Urinary bladder (tissue), 4 donors: ENCODE measurements around the gene RNASE1. TPM values are rescaled to one million over a fixed set of nuclear protein-coding genes. Genes with fewer than 3 reads are reported as not detected.
"Not testable (repeated sequence)": the region's sequence is repeated elsewhere in the genome, so short reads cannot be mapped to it uniquely, and the experiment has no call there.

Experiments used
- DNase-seq: peaks from one replicate; pipeline ENCODE4 v3.0.0-alpha.2; 2015; ENCODE audit errors: extremely low spot score
- H3K27ac ChIP-seq: one replicate; pipeline ENCODE4 v1.5.1; 2013; ENCODE audit warnings: low read depth, mild to moderate bottlenecking, moderate library complexity
- H3K36me3 ChIP-seq: one replicate; pipeline ENCODE4 v1.6.1; 2013; ENCODE audit warnings: mild to moderate bottlenecking, moderate library complexity; ENCODE audit not compliant: insufficient read depth
- H3K4me1 ChIP-seq: one replicate; pipeline ENCODE4 v1.6.1; 2013; ENCODE audit warnings: mild to moderate bottlenecking, moderate library complexity; ENCODE audit not compliant: insufficient read depth
- H3K4me3 ChIP-seq: one replicate; pipeline ENCODE4 v1.5.1; 2013; ENCODE audit warnings: low read depth, low read length
- WGBS: extraction: QIAGEN DNeasy Blood & Tissue Kit; methylation state at CpG from one replicate; pipeline ENCODE4 v1.1.7; 2013; 5-methylcytosine and 5-hydroxymethylcytosine counted together
- polyA plus RNA-seq: library from polyadenylated mRNA; stranded (reverse); fragments of 200-250 nt; gene quantifications from one replicate; pipeline ENCODE4 v1.2.3, GENCODE V29; 2013
- total RNA-seq: library from RNA; depleted of rRNA; stranded (reverse); fragments of >200 nt; gene quantifications from one replicate; pipeline ENCODE4 v1.2.3, GENCODE V29; 2014
- donor health status: healthy with polysubstance abuse.
- donor health status: healthy.

The RNASE1 gene
- total and polyA plus RNA-seq, 2 donors, result 139 to 323 TPM

DNA sequence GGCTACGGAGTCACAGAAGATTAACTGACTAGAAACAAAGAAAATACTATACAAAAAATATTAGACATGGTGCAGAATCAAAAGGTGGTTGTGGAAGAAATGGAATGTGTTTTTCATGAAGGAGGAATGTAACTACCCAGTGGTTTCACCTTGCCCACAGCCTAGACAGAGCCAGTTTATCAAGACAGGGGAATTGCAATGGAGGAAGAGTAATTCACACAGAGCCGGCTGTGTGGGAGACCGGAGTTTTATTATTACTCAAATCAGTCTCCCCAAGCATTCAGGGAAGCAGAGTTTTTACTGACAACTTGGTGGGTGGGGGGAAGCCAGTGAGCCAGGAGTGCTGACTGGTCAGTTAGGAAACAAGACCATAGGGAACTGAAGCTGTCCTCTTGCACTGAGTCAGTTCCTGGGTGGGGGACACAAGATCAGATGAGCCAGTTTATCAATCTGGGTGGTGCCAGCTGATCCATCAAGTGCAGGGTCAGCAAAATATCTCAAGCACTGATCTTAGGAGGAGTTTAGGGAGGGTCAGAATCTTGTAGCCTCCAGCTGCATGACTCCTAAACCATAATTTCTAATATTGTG lies 19.0 kb upstream of the RNASE1 start:
- H3K4me1 ChIP-seq, DNase-seq, H3K4me3 ChIP-seq, H3K36me3 ChIP-seq, H3K27ac ChIP-seq: not testable (repeated sequence)
- WGBS, result 49% methylated on average over 3 of the region's 3 CpGs

DNA sequence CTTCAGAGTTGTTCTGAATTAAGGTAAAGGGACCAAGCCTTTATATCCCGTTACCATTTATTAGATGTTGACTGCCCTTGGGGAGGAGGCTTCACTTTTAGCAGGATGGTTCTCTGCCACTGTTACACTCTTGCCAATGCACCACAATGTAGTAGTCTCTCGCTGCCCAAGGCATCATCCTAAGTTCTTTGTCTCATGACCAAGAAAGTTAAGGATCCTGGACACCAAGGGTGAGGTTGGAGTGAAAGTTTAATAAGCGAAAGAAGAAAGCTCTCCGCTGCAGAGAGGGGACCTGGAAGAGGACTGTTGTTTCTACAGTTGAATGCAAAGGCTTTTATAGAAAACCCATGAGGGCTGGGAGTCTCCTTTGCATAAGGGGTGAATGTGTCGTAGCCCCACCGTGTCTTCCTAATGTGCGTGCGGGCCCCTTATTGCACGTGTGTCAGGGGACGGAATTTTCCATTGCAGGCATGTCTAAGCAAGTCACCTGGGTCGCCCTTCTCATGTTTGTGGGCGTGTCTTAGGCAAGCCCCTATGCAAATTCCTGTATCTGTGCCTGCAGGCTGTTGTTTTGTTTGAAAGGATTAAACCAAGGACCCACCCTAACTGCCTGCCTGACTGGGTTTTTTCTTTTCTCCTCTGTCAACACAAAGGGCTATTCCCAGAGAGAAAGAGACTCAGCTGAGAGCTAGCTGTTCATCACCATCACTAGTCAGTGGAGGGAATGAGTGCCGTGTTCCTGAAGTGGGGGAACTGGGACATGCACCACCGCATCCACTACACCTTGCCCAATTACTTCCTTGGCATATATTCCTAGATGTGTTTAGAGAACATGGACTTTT lies 17.6 kb upstream of the RNASE1 start:
- Histone ChIP-seq H3K4me1 (no peaks in the 10 kb centered on the region), H3K27ac (no peak overlapping the region), H3K36me3 (no peaks in the 10 kb centered on the region), H3K4me3 (no peak overlapping the region)
- DNase-seq, result no peak
- 88% methylated on average over 14 of the region's 14 CpGs for WGBS

DNA sequence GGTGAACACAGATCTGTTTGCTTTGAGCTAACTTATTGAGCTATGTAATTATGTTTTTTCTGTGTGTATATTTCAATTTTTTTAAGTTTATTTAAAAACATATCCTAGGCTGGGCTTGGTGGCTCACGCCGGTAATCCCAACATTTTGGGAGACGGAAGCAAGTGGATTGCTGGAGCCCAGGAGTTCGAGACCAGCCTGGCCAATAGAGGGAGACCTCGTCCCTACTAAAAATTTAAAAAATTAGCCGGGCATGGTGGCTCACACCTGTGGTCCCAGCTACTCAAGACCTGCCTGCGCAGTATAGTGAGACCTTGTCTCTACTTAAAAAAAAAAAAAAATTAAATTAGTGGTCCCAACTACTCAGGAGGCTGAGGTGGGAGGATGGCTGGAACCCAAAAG lies 16.2 kb upstream of the RNASE1 start:
- H3K27ac ChIP-seq, result no peak overlapping the region
- WGBS, result 81% methylated on average over 7 of the region's 7 CpGs
- H3K36me3 ChIP-seq, result no peaks in the 10 kb centered on the region
- H3K4me1 ChIP-seq, result no peaks in the 10 kb centered on the region
- DNase-seq, result no peak
- H3K4me3 ChIP-seq, result no peak overlapping the region

DNA sequence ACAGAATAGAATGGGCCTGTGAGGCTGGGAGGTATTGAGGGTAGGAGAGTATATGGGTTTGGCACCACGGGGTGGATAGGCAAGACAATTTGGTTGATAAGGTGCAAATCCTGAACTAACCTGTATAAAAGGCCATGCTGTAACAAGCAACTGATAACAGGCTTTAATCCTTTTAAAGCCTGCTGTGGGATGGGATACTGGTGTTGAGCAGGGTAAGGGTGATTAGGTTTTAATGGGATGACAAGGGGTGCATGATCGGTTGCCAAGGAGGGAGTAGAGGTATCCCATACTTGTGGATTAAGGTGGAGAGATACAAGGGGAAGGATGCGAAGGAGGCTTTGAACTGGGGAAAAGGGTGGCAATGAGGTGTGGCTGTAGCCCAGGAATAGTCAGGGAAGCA lies 13.3 kb upstream of the RNASE1 start:
- 51% methylated on average over 3 of the region's 3 CpGs for WGBS
- H3K36me3 ChIP-seq, H3K4me1 ChIP-seq, H3K27ac ChIP-seq, H3K4me3 ChIP-seq, DNase-seq: not testable (repeated sequence)

DNA sequence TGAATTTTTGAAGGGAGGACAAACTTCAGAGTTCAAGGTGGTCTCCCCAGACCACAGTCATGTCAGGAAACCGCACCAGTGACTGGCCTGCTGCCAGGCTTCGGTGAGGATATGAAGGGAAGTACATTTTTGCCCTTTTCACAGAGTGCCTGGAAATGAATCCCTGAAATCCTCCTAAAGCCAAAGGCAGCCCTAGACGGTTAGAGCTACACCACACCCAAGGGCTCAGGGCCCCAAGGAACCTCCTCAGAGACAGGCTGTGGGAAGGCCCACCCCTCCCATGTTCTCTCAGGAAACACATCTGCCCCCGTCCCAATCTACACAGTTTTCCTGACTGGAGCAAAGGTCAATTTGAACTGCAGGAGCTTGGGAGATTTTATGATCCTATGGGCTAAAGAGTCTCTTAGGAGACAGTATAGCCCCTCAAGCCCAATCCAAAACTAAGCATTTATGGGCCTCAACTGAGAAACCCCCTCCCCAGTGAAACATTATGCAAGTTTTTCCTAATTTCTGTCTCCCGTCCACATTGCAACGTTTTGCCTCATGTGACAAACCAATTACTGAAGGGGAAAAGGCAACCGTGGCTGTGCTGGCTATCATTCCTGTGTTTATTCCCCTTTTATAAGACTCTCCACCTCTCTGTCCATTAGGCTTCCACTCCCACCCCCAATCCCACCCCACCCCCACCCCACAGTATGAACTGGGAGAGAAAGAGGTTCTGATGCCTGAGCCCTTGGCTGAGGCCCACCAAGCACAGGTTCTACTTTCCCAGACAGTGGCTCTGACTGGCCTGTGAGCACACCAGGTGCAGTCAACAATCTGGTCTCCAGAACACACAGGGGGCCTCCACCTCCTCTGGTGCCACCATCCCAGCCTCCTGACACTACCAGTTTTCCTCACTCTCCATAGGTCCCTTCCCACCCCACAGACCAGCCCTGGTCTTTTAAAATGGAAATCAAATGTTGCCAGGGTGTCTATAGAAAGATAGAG lies 9.6 kb upstream of the RNASE1 start:
- H3K4me3 ChIP-seq, result no peak overlapping the region
- no peaks in the 10 kb centered on the region for H3K36me3 ChIP-seq
- no peak overlapping the region for H3K27ac ChIP-seq
- no peak for DNase-seq
- WGBS, result 36% methylated on average over 7 of the region's 7 CpGs
- no peaks in the 10 kb centered on the region for H3K4me1 ChIP-seq

DNA sequence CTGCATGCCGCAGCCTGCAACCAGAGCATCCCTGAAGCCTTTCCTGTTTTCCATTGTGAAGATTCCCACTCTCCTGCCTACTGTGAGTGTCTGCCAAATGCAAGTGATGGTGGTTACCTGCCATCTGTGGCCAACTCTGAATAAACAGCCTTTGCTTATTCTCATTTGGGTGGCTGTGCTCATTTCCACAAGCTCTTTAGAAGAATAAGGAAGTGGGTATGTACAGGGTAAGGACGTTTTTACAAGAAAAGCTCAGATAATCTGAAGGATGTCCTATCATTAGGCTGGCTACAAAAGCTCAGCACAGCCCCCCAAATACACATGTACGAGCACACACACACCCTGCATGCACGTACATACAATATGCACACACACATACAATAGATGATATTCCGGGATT lies 7.3 kb upstream of the RNASE1 start:
- H3K4me3 ChIP-seq, result no peak overlapping the region
- H3K27ac ChIP-seq, result no peak overlapping the region
- 69% methylated on average over 5 of the region's 5 CpGs for WGBS
- no peaks in the 10 kb centered on the region for H3K36me3 ChIP-seq
- no peaks in the 10 kb centered on the region for H3K4me1 ChIP-seq
- no peak for DNase-seq

DNA sequence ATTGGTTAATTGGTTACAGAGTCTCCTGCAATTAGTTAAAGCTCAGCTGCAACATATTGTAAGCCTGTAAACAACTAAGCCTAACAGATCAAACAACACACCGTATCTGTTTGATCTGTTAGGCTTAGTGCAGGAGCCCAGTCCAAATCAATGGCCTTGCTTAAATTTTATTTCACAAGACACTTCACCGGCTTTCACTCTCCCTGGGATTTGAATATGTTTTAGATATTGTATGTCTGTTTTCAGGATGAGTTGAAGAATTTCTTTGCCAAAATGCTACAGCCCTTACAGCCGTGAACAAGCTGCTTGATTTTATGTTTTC lies 5.5 kb upstream of the RNASE1 start:
- Histone ChIP-seq H3K4me3 (no peak overlapping the region), H3K36me3 (no peaks in the 10 kb centered on the region), H3K27ac (no peak overlapping the region), H3K4me1 (no peaks in the 10 kb centered on the region)
- WGBS, result 41% methylated on average over 3 of the region's 3 CpGs
- no peak for DNase-seq

DNA sequence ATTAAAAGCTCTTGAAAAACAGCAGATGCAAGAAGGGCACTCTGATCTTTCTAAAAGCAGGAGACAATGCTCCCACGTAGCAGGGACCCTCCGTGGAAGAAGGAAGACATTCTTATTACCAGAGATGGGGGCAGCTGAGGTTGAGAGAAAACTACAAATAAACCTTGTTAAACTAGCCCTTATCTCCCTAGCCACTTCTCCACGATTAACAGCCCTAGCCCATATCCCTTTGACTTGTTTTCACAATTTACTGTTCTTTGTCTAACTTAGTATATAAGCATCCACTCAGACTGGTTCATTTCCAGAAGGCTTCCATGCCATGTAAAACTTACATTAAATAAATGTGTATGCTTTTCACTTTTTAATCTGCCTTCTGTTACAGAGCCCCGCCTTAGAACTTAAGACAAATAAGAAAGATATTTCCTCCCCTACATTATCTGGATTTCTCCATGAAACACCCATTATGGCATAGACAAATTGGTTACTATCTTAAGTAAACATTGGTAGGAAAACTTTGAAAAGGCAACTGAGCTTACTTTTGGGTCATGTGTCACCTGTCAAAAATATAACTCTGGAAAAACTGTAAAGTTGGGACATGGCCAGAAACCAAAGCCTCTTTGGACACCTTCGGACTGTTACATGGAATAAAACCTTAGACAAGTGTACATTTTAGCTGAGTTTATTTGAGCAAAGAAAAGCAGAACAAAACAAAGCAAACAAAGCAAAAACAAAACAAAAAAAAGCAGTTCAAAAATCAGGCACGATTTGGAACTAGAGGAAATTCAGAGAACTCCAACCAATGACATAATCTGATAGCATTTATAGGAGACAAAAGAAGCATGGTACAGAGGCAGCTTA lies 4.9 kb upstream of the RNASE1 start:
- WGBS, result 30% methylated on average over 6 of the region's 6 CpGs
- no peaks in the 10 kb centered on the region for H3K4me1 ChIP-seq
- no peak overlapping the region for H3K4me3 ChIP-seq
- no peak for DNase-seq
- no peak overlapping the region for H3K27ac ChIP-seq
- no peaks in the 10 kb centered on the region for H3K36me3 ChIP-seq

DNA sequence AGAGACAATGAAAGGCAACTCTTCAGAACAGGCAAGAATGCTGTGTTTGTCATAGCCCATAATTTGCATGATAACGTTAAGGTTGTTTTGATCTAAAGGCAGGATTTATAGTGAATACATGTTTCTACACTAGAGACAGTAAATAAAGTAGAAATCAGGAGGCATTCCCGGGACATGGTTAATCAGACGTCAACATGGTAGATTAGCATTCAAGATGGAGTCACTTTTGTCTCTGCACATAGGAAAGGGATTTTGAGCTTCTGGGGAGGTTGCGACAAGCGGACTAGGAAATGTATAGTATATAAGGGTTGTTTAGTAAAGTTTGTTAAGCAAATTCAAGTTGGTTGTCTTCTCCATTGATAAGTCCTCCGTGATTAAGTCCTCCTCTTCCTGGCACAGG lies 2.8 kb upstream of the RNASE1 start:
- Histone ChIP-seq H3K36me3 (no peaks in the 10 kb centered on the region), H3K4me3 (no peak overlapping the region), H3K27ac (no peak overlapping the region), H3K4me1 (no peaks in the 10 kb centered on the region)
- DNase-seq, result no peak
- 91% methylated on average over 6 of the region's 6 CpGs for WGBS

DNA sequence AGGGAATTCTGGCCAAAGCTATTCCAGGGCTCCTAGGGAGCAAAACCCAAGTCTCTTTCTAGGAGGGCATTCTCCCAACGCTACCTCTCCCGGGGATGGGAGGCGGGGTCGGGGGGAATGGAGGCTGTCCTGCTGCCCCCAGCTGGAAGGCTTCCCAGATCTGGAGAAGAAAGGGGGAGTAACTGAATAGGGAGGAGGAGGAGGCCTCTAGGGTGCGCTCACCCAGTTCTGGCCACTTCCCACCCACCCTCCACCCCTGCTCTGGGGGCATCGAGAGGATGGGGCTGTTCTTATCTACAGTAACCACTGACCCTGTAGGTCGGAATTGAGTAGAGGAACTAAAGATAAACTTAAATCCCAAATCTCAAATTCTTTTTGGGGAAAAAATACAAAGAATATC lies 579 bp upstream of the RNASE1 start:
- Histone ChIP-seq H3K4me1 (no peaks in the 10 kb centered on the region), H3K4me3 (no peak overlapping the region), H3K27ac (no peak overlapping the region), H3K36me3 (no peaks in the 10 kb centered on the region)
- DNase-seq, result no peak
- 69% methylated on average over 7 of the region's 7 CpGs for WGBS

DNA sequence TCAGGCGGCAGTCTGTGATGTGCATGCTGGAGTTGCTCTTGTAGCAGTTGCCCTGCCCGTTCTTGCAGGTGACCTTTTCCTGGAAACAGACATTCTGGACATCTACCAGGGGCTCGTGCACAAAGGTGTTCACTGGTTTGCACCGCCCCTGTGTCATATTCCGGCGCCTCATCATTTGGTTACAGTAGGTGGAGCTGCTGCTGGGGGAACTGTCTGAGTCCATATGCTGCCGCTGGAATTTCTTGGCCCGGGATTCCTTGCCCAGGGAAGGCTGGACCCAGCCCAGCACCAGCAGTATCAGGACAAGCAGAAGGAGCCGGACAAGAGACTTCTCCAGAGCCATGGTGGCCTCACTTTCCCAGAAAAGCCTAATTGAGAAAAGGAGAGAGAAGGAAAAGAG lies 918 bp downstream of the RNASE1 start:
- Histone ChIP-seq H3K27ac (no peak overlapping the region), H3K4me3 (peak overlapping the region; percentile 12), H3K4me1 (no peaks in the 10 kb centered on the region), H3K36me3 (no peaks in the 10 kb centered on the region)
- no peak for DNase-seq
- 41% methylated on average over 9 of the region's 9 CpGs for WGBS

DNA sequence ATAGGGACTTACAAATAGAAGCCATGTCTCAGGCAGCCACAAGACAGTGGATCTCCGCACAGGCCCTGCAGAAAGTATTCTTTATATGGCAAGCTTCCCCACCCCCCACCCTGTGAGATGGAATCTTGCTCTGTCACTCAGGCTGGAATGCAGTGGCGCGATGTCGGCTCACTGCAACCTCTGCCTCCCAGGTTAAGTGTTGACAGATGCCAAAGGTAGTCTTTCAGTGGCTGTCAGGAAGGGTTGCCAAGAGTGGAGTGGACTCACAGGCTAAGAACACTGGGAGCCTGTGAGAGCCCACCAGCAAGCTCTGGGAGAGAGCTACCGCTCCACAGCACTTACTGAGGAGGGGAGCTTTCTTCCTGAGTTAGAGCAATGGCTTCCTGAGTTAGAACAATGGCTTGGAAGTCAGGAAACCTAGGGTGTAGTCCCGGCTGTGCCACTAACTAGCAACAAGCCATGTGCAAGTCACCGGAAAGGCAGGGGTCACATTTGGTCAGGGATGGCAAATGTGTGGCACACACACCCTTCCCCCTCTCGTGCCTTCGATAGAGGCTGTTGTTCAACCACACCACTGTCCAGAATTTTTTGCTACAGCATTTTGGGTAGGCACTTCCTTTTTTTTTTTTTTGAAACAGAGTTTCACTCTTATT lies 2.6 kb downstream of the RNASE1 start:
- WGBS, result 39% methylated on average over 9 of the region's 9 CpGs
- no peak for DNase-seq
- Histone ChIP-seq H3K36me3 (no peaks in the 10 kb centered on the region), H3K4me1 (no peaks in the 10 kb centered on the region), H3K4me3 (no peak overlapping the region), H3K27ac (no peak overlapping the region)

DNA sequence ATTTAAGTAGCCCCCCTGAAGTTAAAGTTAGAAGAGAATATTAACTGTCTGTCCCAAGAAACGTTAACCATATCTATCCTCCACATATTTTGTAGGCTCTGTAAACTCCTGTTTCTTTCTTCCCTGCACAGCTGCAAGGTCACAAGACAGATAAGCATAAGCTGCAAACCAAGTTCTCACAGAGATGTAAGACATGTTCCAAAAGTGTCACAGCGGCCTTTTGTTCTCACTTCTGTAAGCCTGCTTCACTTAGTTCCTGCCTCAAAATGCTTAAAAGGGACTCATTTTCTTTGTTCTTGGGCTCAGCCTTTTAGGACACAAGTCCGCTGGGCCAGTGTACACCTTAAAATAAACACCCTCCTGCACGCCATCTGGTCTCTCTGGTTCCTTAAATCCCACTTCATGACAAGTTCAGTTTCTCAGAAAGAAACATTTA lies 3.2 kb downstream of the RNASE1 start:
- Histone ChIP-seq H3K4me1 (no peaks in the 10 kb centered on the region), H3K4me3 (no peak overlapping the region), H3K27ac (no peak overlapping the region), H3K36me3 (no peaks in the 10 kb centered on the region)
- DNase-seq, result no peak
- 13% methylated on average over 4 of the region's 4 CpGs for WGBS
